ENCODE results near the gene RNF180.
"Not testable (repeated sequence)": the region's sequence is repeated elsewhere in the genome, so short reads cannot be mapped to it uniquely, and the experiment has no call there.

The RNF180 gene

GRCh38 chr5:64229163-64229774 lies 63.6 kb downstream of the RNF180 start:
- H3K4me3 ChIP-seq (ENCODE audit: low read depth in 1 of 5, low read length in 5 of 5), result no peak overlapping the region

DNA sequence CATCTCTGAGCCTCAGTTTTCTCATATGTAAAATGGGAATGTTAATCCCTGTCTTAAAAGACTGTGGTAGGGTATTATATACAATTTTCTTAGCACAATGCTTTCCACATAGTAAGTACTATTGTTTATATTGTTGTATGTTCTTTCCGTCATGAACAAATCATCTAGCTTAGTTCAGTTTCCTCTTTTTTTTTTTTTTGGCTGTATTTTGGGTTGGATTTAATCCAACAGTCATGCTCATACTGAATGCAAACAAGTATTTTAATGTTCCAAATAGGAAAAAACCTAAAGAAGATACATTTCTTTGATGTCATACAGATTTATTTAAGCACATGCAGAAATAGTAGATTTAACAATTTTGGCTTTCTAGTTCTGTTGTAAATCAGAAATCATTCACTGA lies 95.1 kb downstream of the RNF180 start:
- H3K4me1 ChIP-seq (ENCODE audit: control insufficient read depth in 5 of 5, insufficient read depth in 5 of 5, low read length in 5 of 5), result no peaks in the 10 kb centered on the region
- H3K36me3 ChIP-seq (ENCODE audit: control insufficient read depth in 5 of 5, insufficient read depth in 5 of 5, low read length in 5 of 5), result no peaks in the 10 kb centered on the region
- no peak overlapping the region for H3K27ac ChIP-seq (ENCODE audit: low read depth, low read length)
- no peak overlapping the region for H3K9ac ChIP-seq (ENCODE audit: low read length in 5 of 5)
- H3K4me3 ChIP-seq (ENCODE audit: low read depth in 1 of 5, low read length in 5 of 5), result no peak overlapping the region
- H3K27me3 ChIP-seq (ENCODE audit: control insufficient read depth in 5 of 5, insufficient read depth in 4 of 5, low read length in 5 of 5), result no peaks in the 10 kb centered on the region
- no peaks in the 10 kb centered on the region for H3K9me3 ChIP-seq (ENCODE audit: control insufficient read depth in 5 of 5, low read length in 5 of 5)

More at GRCh38 chr5:64229163-64229774, 63.6 kb downstream of the RNF180 start:
- Histone ChIP-seq H3K4me1 (ENCODE audit: control insufficient read depth in 5 of 5, insufficient read depth in 5 of 5, low read length in 5 of 5) (no peaks in the 10 kb centered on the region), H3K36me3 (ENCODE audit: control insufficient read depth in 5 of 5, insufficient read depth in 5 of 5, low read length in 5 of 5) (peaks cover 0 to 3% (median 0%) of the 10 kb centered on the region in 5 donors), H3K27ac (ENCODE audit: low read depth, low read length) (no peak overlapping the region), H3K9ac (ENCODE audit: low read length in 5 of 5) (no peak overlapping the region), H3K27me3 (ENCODE audit: control insufficient read depth in 5 of 5, insufficient read depth in 4 of 5, low read length in 5 of 5) (no peaks in the 10 kb centered on the region), H3K9me3 (ENCODE audit: control insufficient read depth in 5 of 5, low read length in 5 of 5) (no peaks in the 10 kb centered on the region)

- H3K36me3 ChIP-seq (ENCODE audit: control insufficient read depth in 5 of 5, insufficient read depth in 5 of 5, low read length in 5 of 5), result no peaks in the 10 kb centered on the region
- no peak overlapping the region for H3K4me3 ChIP-seq (ENCODE audit: low read depth in 1 of 5, low read length in 5 of 5)
Measured at GRCh38 chr5:64269164-64269563, 103.5 kb downstream of the RNF180 start.

DNA sequence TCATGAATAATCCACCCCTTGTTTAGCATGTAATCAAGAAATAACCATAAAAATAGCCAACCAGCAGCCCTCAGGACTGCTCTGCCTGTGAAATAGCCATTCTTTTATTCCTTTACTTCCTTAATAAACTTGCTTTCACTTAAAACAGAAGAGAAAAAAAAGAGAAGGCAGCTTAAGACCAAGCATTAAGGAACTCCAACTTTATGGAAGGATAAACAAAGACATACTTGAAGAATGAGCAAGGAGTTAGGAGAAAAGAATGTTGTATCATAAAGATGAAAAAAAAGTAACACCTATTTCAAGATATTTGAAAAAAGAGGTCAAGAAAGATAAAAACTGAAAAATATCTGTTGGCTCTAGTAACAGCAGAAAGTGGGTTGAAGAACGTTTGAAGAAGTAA lies 107.6 kb downstream of the RNF180 start:
- no peak overlapping the region for H3K27ac ChIP-seq (ENCODE audit: low read depth, low read length)
- H3K4me1 ChIP-seq (ENCODE audit: control insufficient read depth in 5 of 5, insufficient read depth in 5 of 5, low read length in 5 of 5), result no peaks in the 10 kb centered on the region
- no peaks in the 10 kb centered on the region for H3K27me3 ChIP-seq (ENCODE audit: control insufficient read depth in 5 of 5, insufficient read depth in 4 of 5, low read length in 5 of 5)
- no peaks in the 10 kb centered on the region for H3K36me3 ChIP-seq (ENCODE audit: control insufficient read depth in 5 of 5, insufficient read depth in 5 of 5, low read length in 5 of 5)
- H3K9me3 ChIP-seq (ENCODE audit: control insufficient read depth in 5 of 5, low read length in 5 of 5), result no peaks in the 10 kb centered on the region
- no peak overlapping the region for H3K4me3 ChIP-seq (ENCODE audit: low read depth in 1 of 5, low read length in 5 of 5)
- no peak overlapping the region for H3K9ac ChIP-seq (ENCODE audit: low read length in 5 of 5)

More at GRCh38 chr5:64269164-64269563, 103.5 kb downstream of the RNF180 start:
- no peak overlapping the region for H3K27ac ChIP-seq (ENCODE audit: low read depth, low read length)
- no peak overlapping the region for H3K9ac ChIP-seq (ENCODE audit: low read length in 5 of 5)
- no peaks in the 10 kb centered on the region for H3K27me3 ChIP-seq (ENCODE audit: control insufficient read depth in 5 of 5, insufficient read depth in 4 of 5, low read length in 5 of 5)
- H3K9me3 ChIP-seq (ENCODE audit: control insufficient read depth in 5 of 5, low read length in 5 of 5), result no peaks in the 10 kb centered on the region
- H3K4me1 ChIP-seq (ENCODE audit: control insufficient read depth in 5 of 5, insufficient read depth in 5 of 5, low read length in 5 of 5), result no peaks in the 10 kb centered on the region

DNA sequence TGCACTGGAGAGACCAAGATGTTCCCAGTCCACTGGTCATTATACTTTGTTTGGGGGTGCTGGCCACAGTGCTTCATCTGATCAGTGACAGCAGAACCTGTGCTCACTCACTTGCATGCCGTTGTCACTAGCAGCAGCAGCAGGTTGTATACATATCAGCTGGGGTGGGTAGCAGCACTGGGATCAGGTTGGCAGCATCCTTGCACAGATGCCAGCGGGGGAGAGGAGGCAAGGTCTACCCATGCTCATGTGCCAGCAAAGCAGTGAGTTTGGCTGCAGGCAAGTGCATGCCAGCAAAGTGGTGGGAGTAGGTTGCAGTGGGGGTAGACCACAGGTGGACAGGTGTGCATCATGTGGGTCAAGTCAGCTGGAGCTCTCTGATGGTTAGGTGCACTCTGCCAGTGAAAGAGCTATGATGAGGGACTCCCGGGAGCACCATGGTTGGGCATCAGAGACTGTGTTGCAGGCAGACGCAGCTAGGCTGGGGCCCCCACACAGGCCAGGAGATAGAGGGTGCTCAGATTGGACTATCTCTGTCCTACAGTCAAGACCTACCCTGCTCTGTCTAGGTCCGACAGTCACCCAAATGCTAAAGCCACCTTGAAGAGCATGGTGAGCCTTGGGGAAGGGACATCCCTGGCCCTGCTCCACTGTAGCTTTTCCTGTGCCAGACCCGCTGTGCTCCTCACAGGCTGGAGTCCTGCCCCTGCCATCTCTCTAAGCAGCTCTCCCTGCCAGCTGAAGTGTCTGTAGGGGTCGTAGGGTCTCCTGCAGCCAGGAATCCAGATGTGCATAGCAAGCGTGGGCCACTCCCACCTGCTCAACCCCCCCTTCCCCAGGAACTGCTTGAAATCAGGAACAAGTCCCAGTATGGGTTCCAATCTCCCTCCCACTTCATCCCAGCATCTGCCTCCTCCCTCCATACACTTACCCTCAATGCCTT lies 119.8 kb downstream of the RNF180 start:
- H3K36me3 ChIP-seq (ENCODE audit: control insufficient read depth in 5 of 5, insufficient read depth in 5 of 5, low read length in 5 of 5), result no peaks in the 10 kb centered on the region
- no peak overlapping the region for H3K27ac ChIP-seq (ENCODE audit: low read depth, low read length)
- no peak overlapping the region for H3K4me3 ChIP-seq (ENCODE audit: low read depth in 1 of 5, low read length in 5 of 5)
- H3K4me1 ChIP-seq (ENCODE audit: control insufficient read depth in 5 of 5, insufficient read depth in 5 of 5, low read length in 5 of 5), result no peaks in the 10 kb centered on the region
- H3K9me3 ChIP-seq (ENCODE audit: control insufficient read depth in 5 of 5, low read length in 5 of 5), result peaks cover 0 to 20% (median 16%) of the 10 kb centered on the region in 5 donors
- H3K9ac ChIP-seq (ENCODE audit: low read length in 5 of 5), result no peak overlapping the region
- H3K27me3 ChIP-seq (ENCODE audit: control insufficient read depth in 5 of 5, insufficient read depth in 4 of 5, low read length in 5 of 5), result no peaks in the 10 kb centered on the region

GRCh38 chr5:64286381-64286780 lies 120.7 kb downstream of the RNF180 start:
- peaks cover 0 to 17% (median 12%) of the 10 kb centered on the region in 5 donors for H3K9me3 ChIP-seq (ENCODE audit: control insufficient read depth in 5 of 5, low read length in 5 of 5)
- H3K27ac ChIP-seq (ENCODE audit: low read depth, low read length), result no peak overlapping the region
- H3K4me3 ChIP-seq (ENCODE audit: low read depth in 1 of 5, low read length in 5 of 5), result no peak overlapping the region
- H3K4me1 ChIP-seq (ENCODE audit: control insufficient read depth in 5 of 5, insufficient read depth in 5 of 5, low read length in 5 of 5), result no peaks in the 10 kb centered on the region
- no peaks in the 10 kb centered on the region for H3K36me3 ChIP-seq (ENCODE audit: control insufficient read depth in 5 of 5, insufficient read depth in 5 of 5, low read length in 5 of 5)
- H3K9ac ChIP-seq (ENCODE audit: low read length in 5 of 5), result no peak overlapping the region
- H3K27me3 ChIP-seq (ENCODE audit: control insufficient read depth in 5 of 5, insufficient read depth in 4 of 5, low read length in 5 of 5), result no peaks in the 10 kb centered on the region

- H3K4me1 ChIP-seq (ENCODE audit: control insufficient read depth in 5 of 5, insufficient read depth in 5 of 5, low read length in 5 of 5); H3K27ac ChIP-seq (ENCODE audit: low read depth, low read length); H3K27me3 ChIP-seq (ENCODE audit: control insufficient read depth in 5 of 5, insufficient read depth in 4 of 5, low read length in 5 of 5); H3K9ac ChIP-seq (ENCODE audit: low read length in 5 of 5); H3K36me3 ChIP-seq (ENCODE audit: control insufficient read depth in 5 of 5, insufficient read depth in 5 of 5, low read length in 5 of 5); H3K4me3 ChIP-seq (ENCODE audit: low read depth in 1 of 5, low read length in 5 of 5); H3K9me3 ChIP-seq (ENCODE audit: control insufficient read depth in 5 of 5, low read length in 5 of 5): not testable (repeated sequence)
Measured at GRCh38 chr5:64288496-64288895, 122.9 kb downstream of the RNF180 start.

- Histone ChIP-seq H3K9ac (ENCODE audit: low read length in 5 of 5) (no peak overlapping the region), H3K27ac (ENCODE audit: low read depth, low read length) (no peak overlapping the region), H3K4me1 (ENCODE audit: control insufficient read depth in 5 of 5, insufficient read depth in 5 of 5, low read length in 5 of 5) (no peaks in the 10 kb centered on the region), H3K36me3 (ENCODE audit: control insufficient read depth in 5 of 5, insufficient read depth in 5 of 5, low read length in 5 of 5) (no peaks in the 10 kb centered on the region), H3K9me3 (ENCODE audit: control insufficient read depth in 5 of 5, low read length in 5 of 5) (peaks cover 0 to 4% (median 2%) of the 10 kb centered on the region in 5 donors), H3K4me3 (ENCODE audit: low read depth in 1 of 5, low read length in 5 of 5) (no peak overlapping the region), H3K27me3 (ENCODE audit: control insufficient read depth in 5 of 5, insufficient read depth in 4 of 5, low read length in 5 of 5) (no peaks in the 10 kb centered on the region)
Measured at GRCh38 chr5:64292611-64293215, 127.1 kb downstream of the RNF180 start.

DNA sequence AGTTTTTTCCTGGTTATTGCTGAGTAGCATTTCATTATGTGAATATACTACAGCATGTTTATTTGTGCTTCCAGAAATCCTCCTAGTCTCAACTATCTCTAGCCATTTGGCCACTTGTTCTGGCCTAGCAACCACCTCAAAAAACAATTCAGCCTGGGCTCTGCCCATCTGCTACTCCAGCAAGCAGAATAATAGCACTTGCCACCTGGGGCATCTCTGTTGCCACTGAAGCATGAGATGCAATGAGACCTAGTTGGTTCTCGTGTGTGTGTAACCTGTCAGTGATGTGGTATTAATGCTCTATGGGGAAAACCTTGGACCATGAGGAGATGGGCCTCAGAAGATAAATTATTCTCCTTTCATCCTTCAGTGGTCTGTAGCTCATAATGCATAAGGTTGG lies 129.5 kb downstream of the RNF180 start:
- Histone ChIP-seq H3K27ac (ENCODE audit: low read depth, low read length) (no peak overlapping the region), H3K4me1 (ENCODE audit: control insufficient read depth in 5 of 5, insufficient read depth in 5 of 5, low read length in 5 of 5) (no peaks in the 10 kb centered on the region), H3K27me3 (ENCODE audit: control insufficient read depth in 5 of 5, insufficient read depth in 4 of 5, low read length in 5 of 5) (no peaks in the 10 kb centered on the region), H3K4me3 (ENCODE audit: low read depth in 1 of 5, low read length in 5 of 5) (no peak overlapping the region), H3K36me3 (ENCODE audit: control insufficient read depth in 5 of 5, insufficient read depth in 5 of 5, low read length in 5 of 5) (no peaks in the 10 kb centered on the region), H3K9me3 (ENCODE audit: control insufficient read depth in 5 of 5, low read length in 5 of 5) (peaks cover 0 to 4% (median 2%) of the 10 kb centered on the region in 5 donors), H3K9ac (ENCODE audit: low read length in 5 of 5) (no peak overlapping the region)

DNA sequence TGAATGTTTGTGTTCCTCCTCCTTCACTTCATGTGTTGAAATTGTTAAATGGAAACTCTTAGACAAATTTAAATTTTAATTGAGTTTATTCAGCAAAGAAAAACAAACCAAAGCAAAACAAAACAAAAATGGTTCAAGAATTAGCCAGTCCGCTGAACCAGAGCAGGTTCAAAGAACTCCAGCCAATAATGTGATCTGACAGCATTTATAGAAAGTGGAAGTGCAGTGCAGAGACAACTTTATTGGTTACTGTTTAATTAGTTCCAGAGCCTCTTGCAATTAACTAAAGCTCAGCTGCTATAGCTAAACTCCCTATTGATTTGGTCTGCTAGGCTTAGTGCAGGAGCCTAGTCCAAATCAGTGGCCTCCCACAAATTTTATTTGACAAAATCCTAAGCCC lies 132.9 kb downstream of the RNF180 start:
- Histone ChIP-seq H3K36me3 (ENCODE audit: control insufficient read depth in 5 of 5, insufficient read depth in 5 of 5, low read length in 5 of 5) (no peaks in the 10 kb centered on the region), H3K4me1 (ENCODE audit: control insufficient read depth in 5 of 5, insufficient read depth in 5 of 5, low read length in 5 of 5) (no peaks in the 10 kb centered on the region), H3K27me3 (ENCODE audit: control insufficient read depth in 5 of 5, insufficient read depth in 4 of 5, low read length in 5 of 5) (no peaks in the 10 kb centered on the region), H3K9ac (ENCODE audit: low read length in 5 of 5) (no peak overlapping the region), H3K4me3 (ENCODE audit: low read depth in 1 of 5, low read length in 5 of 5) (no peak overlapping the region), H3K27ac (ENCODE audit: low read depth, low read length) (no peak overlapping the region), H3K9me3 (ENCODE audit: control insufficient read depth in 5 of 5, low read length in 5 of 5) (no peaks in the 10 kb centered on the region)

Data from subcutaneous abdominal adipose tissue (tissue), 5 donors.